HG03442 (cell line): Measurements from ENCODE around the gene FOXJ1.

ENCODE experiments used
- ATAC-seq: cut with Tn5 transposase; IDR thresholded peaks from one replicate; pipeline ENCODE4 v1.9.1; 2021; ENCODE audit warnings: mild to moderate bottlenecking, moderate library complexity; ENCODE audit not compliant: unreplicated experiment

FOXJ1 gene

GRCh38 chr17:76094046-76094445 is 47.0 kb downstream of the FOXJ1 start:
- no peak for ATAC-seq

GRCh38 chr17:76092526-76093413 is 48.3 kb downstream of the FOXJ1 start:
- no peak for ATAC-seq

- ATAC-seq = no peak
These were observed 49.3 kb downstream of the FOXJ1 start for GRCh38 chr17:76091526-76092286.

GRCh38 chr17:76090517-76091129 is 50.4 kb downstream of the FOXJ1 start:
- ATAC-seq = no peak

- no peak for ATAC-seq
These were observed 51.1 kb downstream of the FOXJ1 start for GRCh38 chr17:76089680-76090516.

- ATAC-seq = no peak
These were observed 52.0 kb downstream of the FOXJ1 start for GRCh38 chr17:76088868-76089576.

GRCh38 chr17:76088041-76088867 is 52.8 kb downstream of the FOXJ1 start:
- no peak for ATAC-seq

GRCh38 chr17:76087531-76087930 is 53.5 kb downstream of the FOXJ1 start:
- no peak for ATAC-seq

- ATAC-seq = no peak
These were observed 54.7 kb downstream of the FOXJ1 start for GRCh38 chr17:76086384-76086783.
